CD4-positive, alpha-beta memory T cell (primary cell): ENCODE measurements around the gene HRH1. TPM values are rescaled to one million over a fixed set of nuclear protein-coding genes. Genes with fewer than 3 reads are reported as not detected.
"Not testable (repeated sequence)": the region's sequence is repeated elsewhere in the genome, so short reads cannot be mapped to it uniquely, and the experiment has no call there.

ENCODE experiments used
- CTCF ChIA-PET: fragments of 350-600 bp; sonication (Branson Sonifier 250); formaldehyde crosslinking; loops from one replicate; lab custom pipeline; 2021; ENCODE audit warnings: inconsistent platforms; ENCODE audit not compliant: partially characterized antibody; lab: Charles Lee
- POLR2A ChIA-PET: fragments of 350-600 bp; sonication (Branson Sonifier 250); formaldehyde crosslinking; loops from one replicate; lab custom pipeline; 2021; ENCODE audit not compliant: partially characterized antibody; lab: Charles Lee
- DNase-seq, 5 donors: peaks; one replicate each; pipeline versions ENCODE4 v3.0.0 to v3.0.0-alpha.2; 2020 to 2022; ENCODE audit warnings: mixed read lengths in 1 of 5
- H3K27ac ChIP-seq: one replicate; pipeline ENCODE4 v1.7.0; 2013; ENCODE audit warnings: low read depth, low read length
- H3K27me3 ChIP-seq: 2 replicates; pipeline ENCODE4 v1.7.0; 2013; ENCODE audit warnings: mild to moderate bottlenecking, low read length, moderate library complexity; ENCODE audit not compliant: insufficient read depth
- H3K36me3 ChIP-seq: 2 replicates; pipeline ENCODE4 v1.7.0; 2013; ENCODE audit warnings: mild to moderate bottlenecking, low read length, moderate library complexity; ENCODE audit not compliant: insufficient read depth
- H3K4me1 ChIP-seq: 2 replicates; pipeline ENCODE4 v1.7.0; 2013; ENCODE audit warnings: mild to moderate bottlenecking, low read length, moderate library complexity; ENCODE audit not compliant: insufficient read depth
- H3K4me3 ChIP-seq, 2 donors: one replicate each; pipeline ENCODE4 v1.7.0; 2013; ENCODE audit warnings: low read length in 2 of 2, mild to moderate bottlenecking in 1 of 2
- H3K9me3 ChIP-seq, 2 donors: one replicate each; pipeline ENCODE4 v1.7.0; 2013; ENCODE audit warnings: low read length in 2 of 2, control low read depth in 1 of 2; ENCODE audit not compliant: control insufficient read depth in 1 of 2
- H3K27ac Mint-ChIP-seq, 7 donors: one replicate each; pipeline ENCODE4 v1.8.0; 2020 to 2021; ENCODE audit warnings: mixed read lengths in 7 of 7, mild to moderate bottlenecking in 6 of 7, inconsistent platforms in 3 of 7, moderate library complexity in 3 of 7
- H3K27me3 Mint-ChIP-seq, 2 donors: one replicate each; pipeline ENCODE4 v1.8.0; 2020 to 2021; ENCODE audit warnings: mixed read lengths in 2 of 2
- H3K36me3 Mint-ChIP-seq, 2 donors: one replicate each; pipeline ENCODE4 v1.8.0; 2020 to 2021; ENCODE audit warnings: mixed read lengths in 2 of 2, inconsistent platforms in 1 of 2, mild to moderate bottlenecking in 1 of 2
- H3K4me1 Mint-ChIP-seq, 4 donors: one replicate each; pipeline ENCODE4 v1.8.0; 2020 to 2021; ENCODE audit warnings: mixed read lengths in 4 of 4, mild to moderate bottlenecking in 1 of 4
- H3K4me3 Mint-ChIP-seq, 8 donors: one replicate each; pipeline ENCODE4 v1.8.0; 2020 to 2021; ENCODE audit warnings: mixed read lengths in 8 of 8, mild to moderate bottlenecking in 7 of 8, moderate library complexity in 6 of 8, inconsistent platforms in 3 of 8
- H3K9me3 Mint-ChIP-seq, 8 donors: one replicate each; pipeline ENCODE4 v1.8.0; 2020 to 2021; ENCODE audit warnings: mixed read lengths in 8 of 8, mild to moderate bottlenecking in 5 of 8, inconsistent platforms in 3 of 8, moderate library complexity in 1 of 8
- intact Hi-C: fragments of 100-400 bp; cut with micrococcal nuclease; formaldehyde crosslinking; loops from one replicate; pipeline ENCODE4 v1.15.1; 2023
- polyA plus RNA-seq, 2 donors: library from polyadenylated mRNA; unstranded; fragments of 300-500 nt; fragmentation: Illumina TruSeq; gene quantifications; one replicate each; pipeline ENCODE4 v1.2.3, GENCODE V29; 2021
- total RNA-seq, 2 experiments: library from RNA; stranded (reverse); gene quantifications; one replicate each; pipeline ENCODE4 v1.2.3, GENCODE V29; 2021

The HRH1 gene
- total and polyA plus RNA-seq, 4 experiments from 2014 or later = 0.31 to 0.81 (median 0.58) TPM; not detected in 1

DNA sequence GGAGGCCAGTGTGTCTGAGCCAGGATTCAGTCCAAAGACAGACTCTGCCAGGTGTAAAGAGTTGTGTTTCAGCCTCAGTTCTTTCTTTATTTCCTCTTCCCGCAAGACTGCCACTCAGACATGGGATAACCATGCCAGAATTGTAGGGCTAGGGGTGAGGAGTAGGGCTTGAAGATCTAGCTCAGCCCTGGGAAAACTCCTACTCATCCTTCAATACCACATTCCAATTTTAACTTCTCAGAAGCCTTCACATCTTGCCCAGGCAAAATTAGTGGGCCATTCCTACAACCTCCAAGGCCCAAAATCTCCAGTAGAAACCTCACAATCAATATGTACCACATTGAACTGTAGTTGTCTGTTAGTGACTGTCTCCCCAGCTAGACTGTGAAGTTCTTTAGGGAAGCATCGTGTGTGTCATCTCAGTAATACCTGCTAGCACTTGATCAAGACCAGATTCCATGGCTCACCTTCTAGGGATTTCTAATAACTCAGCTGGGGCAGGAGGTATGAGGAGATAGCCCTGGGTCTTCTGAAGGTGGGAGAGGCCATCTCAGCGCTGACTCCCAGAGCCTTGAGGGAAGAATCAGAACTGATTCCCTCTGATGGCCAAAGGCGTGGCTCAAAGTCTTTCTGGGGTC is 19.7 kb downstream of the HRH1 start:
- DNase-seq = no peak
- Histone ChIP-seq H3K4me3 (no peak overlapping the region), H3K27ac (no peak overlapping the region), H3K36me3 (no peaks in the 10 kb centered on the region), H3K27me3 (no peaks in the 10 kb centered on the region), H3K9me3 (no peaks in the 10 kb centered on the region), H3K4me1 (no peaks in the 10 kb centered on the region)
- H3K9me3 Mint-ChIP-seq = no peaks in the 10 kb centered on the region
- H3K27me3 Mint-ChIP-seq = peaks cover 0 to 4% of the 10 kb centered on the region in 2 donors
- ChIA-PET CTCF (no interaction called here), POLR2A (no interaction called here)
- no peak overlapping the region for H3K4me3 Mint-ChIP-seq
- H3K27ac Mint-ChIP-seq = no peak overlapping the region
- H3K36me3 Mint-ChIP-seq = no peaks in the 10 kb centered on the region
- intact Hi-C loops = no loop called here
- no peaks in the 10 kb centered on the region for H3K4me1 Mint-ChIP-seq

DNA sequence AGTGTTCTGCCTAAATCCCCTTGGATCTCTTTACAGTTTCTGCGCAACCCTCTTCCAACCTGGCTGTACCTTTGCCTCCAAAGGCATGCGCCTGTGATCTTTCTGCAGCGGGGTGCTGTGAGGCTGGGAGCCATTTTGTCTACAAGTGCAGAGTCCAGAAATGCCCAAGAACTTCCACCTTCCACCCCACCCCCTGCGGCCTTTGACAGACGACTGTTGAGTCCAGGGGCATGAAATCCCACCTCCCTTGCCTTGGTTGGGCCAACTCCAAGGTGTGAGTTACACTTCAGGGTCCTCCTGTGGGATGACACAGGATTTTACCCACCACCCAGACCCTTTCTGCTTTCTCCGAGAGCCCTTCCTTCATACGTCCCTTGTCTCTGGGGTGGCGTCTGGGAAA is 24.1 kb downstream of the HRH1 start:
- Mint-ChIP-seq H3K36me3 (no peaks in the 10 kb centered on the region), H3K27ac (no peak overlapping the region), H3K9me3 (no peaks in the 10 kb centered on the region), H3K4me3 (no peak overlapping the region), H3K4me1 (no peaks in the 10 kb centered on the region), H3K27me3 (peaks cover 0 to 2% of the 10 kb centered on the region in 2 donors)
- intact Hi-C loops = no loop called here
- H3K4me1 ChIP-seq = no peaks in the 10 kb centered on the region
- H3K27ac ChIP-seq = no peak overlapping the region
- no peak for DNase-seq
- no peaks in the 10 kb centered on the region for H3K36me3 ChIP-seq
- POLR2A ChIA-PET = no interaction called here
- CTCF ChIA-PET = no interaction called here
- H3K27me3 ChIP-seq = no peaks in the 10 kb centered on the region
- H3K4me3 ChIP-seq = no peak overlapping the region
- H3K9me3 ChIP-seq = no peaks in the 10 kb centered on the region

GRCh38 chr3:11184328-11184969 is 30.2 kb downstream of the HRH1 start:
- H3K27ac ChIP-seq, H3K4me1 ChIP-seq, H3K9me3 Mint-ChIP-seq, intact Hi-C loops, H3K9me3 ChIP-seq, H3K4me3 ChIP-seq, H3K27ac Mint-ChIP-seq, H3K36me3 Mint-ChIP-seq, POLR2A ChIA-PET, DNase-seq, H3K36me3 ChIP-seq, H3K4me1 Mint-ChIP-seq, H3K27me3 ChIP-seq, H3K4me3 Mint-ChIP-seq: not testable (repeated sequence)
- CTCF ChIA-PET = interaction anchor here (0.7 to 1.2 kb wide), 2 partner anchors 9 to 476 kb away, joined by 3 to 4 read pairs; no protein-coding TSS in a partner anchor
- peaks cover 7 to 14% of the 10 kb centered on the region in 2 donors for H3K27me3 Mint-ChIP-seq

- no peak for DNase-seq
- Mint-ChIP-seq H3K4me3 (no peak overlapping the region), H3K4me1 (no peaks in the 10 kb centered on the region), H3K27ac (no peak overlapping the region), H3K9me3 (no peaks in the 10 kb centered on the region), H3K36me3 (no peaks in the 10 kb centered on the region), H3K27me3 (peaks cover 7 to 14% of the 10 kb centered on the region in 2 donors)
- ChIA-PET POLR2A (no interaction called here), CTCF (interaction anchor here (0.7 kb wide), 1 partner anchor 476 kb away, joined by 4 read pairs; no protein-coding TSS in a partner anchor)
- Histone ChIP-seq H3K27me3 (no peaks in the 10 kb centered on the region), H3K9me3 (no peaks in the 10 kb centered on the region), H3K27ac (no peak overlapping the region), H3K4me1 (no peaks in the 10 kb centered on the region), H3K4me3 (no peak overlapping the region), H3K36me3 (no peaks in the 10 kb centered on the region)
- intact Hi-C loops = no loop called here
Observed at GRCh38 chr3:11185144-11185543, 30.9 kb downstream of the HRH1 start.

DNA sequence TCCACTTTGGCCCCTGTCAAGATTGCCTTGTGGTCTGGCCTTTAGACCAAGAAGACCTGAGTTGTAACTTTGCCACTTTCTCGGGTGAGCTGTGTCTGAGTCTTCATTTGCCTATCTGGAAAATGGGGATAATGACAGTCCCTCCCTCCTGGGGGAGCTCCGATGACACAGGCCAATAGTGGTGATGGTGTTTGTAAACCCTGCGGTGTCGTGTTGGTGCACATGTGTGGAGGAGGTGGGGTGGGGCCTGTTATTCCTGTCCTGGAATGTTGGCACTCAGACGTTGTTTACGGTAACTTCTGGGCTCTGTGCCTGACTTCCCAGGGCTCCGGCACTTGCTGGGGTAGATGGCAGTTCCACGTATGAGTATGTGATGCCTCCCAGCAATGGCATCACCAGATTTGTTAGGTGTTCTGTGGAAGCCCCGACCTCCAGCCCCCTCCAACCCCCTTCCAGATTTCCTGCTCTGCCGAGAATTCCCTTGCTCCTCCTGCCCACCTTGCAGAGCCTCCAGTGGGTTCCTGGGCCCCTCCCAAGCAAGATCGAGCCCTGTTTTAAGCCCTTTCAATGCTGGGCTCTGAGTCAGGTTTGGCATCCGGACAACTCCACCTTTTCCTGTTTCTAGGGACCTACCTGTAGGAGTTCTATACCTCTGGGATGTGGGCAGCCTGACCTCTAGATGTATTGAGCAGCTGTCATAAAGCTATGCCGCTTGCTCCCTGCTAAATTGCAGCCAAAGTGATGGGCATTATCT is 31.4 kb downstream of the HRH1 start:
- no peak overlapping the region for H3K4me3 Mint-ChIP-seq
- H3K36me3 Mint-ChIP-seq = no peaks in the 10 kb centered on the region

DNA sequence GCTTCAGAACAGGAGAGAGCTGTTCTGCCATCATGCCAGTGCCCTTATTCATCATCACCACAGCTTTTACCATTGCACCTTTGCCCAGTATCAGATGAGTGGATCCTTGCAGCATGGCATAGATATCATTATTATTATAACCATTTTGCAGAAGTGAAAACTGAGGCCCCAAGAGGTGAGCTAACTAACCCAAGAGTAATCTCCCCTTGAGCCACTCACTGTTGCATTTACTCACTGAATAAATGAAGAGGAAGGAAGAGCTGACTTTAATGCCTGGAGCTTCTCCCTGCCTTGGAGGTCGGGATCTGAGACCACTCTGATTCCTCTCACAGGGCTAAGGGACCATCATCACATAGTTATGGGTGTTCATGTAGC is 32.0 kb downstream of the HRH1 start:
- H3K4me3 Mint-ChIP-seq = no peak overlapping the region
- H3K9me3 Mint-ChIP-seq = no peaks in the 10 kb centered on the region
- peaks cover 7 to 14% of the 10 kb centered on the region in 2 donors for H3K27me3 Mint-ChIP-seq
- no peaks in the 10 kb centered on the region for H3K36me3 ChIP-seq
- intact Hi-C loops = no loop called here
- H3K27ac Mint-ChIP-seq = no peak overlapping the region
- H3K4me3 ChIP-seq = no peak overlapping the region
- H3K9me3 ChIP-seq = no peaks in the 10 kb centered on the region
- H3K27me3 ChIP-seq = no peaks in the 10 kb centered on the region
- H3K4me1 ChIP-seq = no peaks in the 10 kb centered on the region
- ChIA-PET POLR2A (no interaction called here), CTCF (no interaction called here)
- H3K4me1 Mint-ChIP-seq = no peaks in the 10 kb centered on the region
- no peak for DNase-seq
- no peaks in the 10 kb centered on the region for H3K36me3 Mint-ChIP-seq
- no peak overlapping the region for H3K27ac ChIP-seq

More for the DNA sequence above, 31.4 kb downstream of the HRH1 start:
- intact Hi-C loops = no loop called here
- Mint-ChIP-seq H3K4me1 (no peaks in the 10 kb centered on the region), H3K9me3 (no peaks in the 10 kb centered on the region), H3K27me3 (peaks cover 7 to 14% of the 10 kb centered on the region in 2 donors), H3K27ac (no peak overlapping the region)
- ChIA-PET POLR2A (no interaction called here), CTCF (no interaction called here)
- no peaks in the 10 kb centered on the region for H3K36me3 ChIP-seq
- H3K4me1 ChIP-seq = no peaks in the 10 kb centered on the region
- no peaks in the 10 kb centered on the region for H3K27me3 ChIP-seq
- H3K4me3 ChIP-seq = no peak overlapping the region
- no peak for DNase-seq
- H3K9me3 ChIP-seq = no peaks in the 10 kb centered on the region
- no peak overlapping the region for H3K27ac ChIP-seq

DNA sequence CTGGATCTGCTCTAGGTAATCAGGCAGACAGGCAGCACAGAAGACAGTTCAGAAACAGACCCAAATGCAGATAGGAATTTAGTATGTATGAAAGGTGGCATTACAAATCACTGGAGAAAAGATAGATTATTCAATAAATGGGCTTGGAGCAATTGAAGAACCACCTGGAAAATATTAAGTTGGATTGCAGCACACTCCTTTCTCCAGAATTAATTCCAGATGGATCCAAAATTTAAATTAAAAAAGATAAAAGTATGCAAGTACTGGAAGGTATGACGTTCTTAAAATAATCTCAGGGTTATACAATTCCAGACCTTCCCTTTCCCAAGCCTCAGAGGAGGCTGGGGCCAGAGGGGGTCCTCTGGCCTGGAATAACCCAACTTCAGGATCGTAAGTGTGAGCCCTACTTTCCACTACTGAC is 32.5 kb downstream of the HRH1 start:
- ChIA-PET POLR2A (no interaction called here), CTCF (no interaction called here)
- peaks cover 7 to 14% of the 10 kb centered on the region in 2 donors for H3K27me3 Mint-ChIP-seq
- Histone ChIP-seq H3K36me3 (no peaks in the 10 kb centered on the region), H3K27me3 (no peaks in the 10 kb centered on the region), H3K4me1 (no peaks in the 10 kb centered on the region), H3K9me3 (no peaks in the 10 kb centered on the region), H3K27ac (no peak overlapping the region), H3K4me3 (no peak overlapping the region)
- no peaks in the 10 kb centered on the region for H3K9me3 Mint-ChIP-seq
- H3K27ac Mint-ChIP-seq = no peak overlapping the region
- no peak overlapping the region for H3K4me3 Mint-ChIP-seq
- H3K4me1 Mint-ChIP-seq = no peaks in the 10 kb centered on the region
- no peaks in the 10 kb centered on the region for H3K36me3 Mint-ChIP-seq
- intact Hi-C loops = no loop called here
- DNase-seq = no peak
